PFSK-1 (cell line): ENCODE data around the gene TMEFF1.

ENCODE experiments used
- FOXP2 ChIP-seq: optimal IDR thresholded peaks from 2 replicates; pipeline ENCODE3; 2011; ENCODE audit warnings: borderline replicate concordance, control low read depth, inconsistent platforms; ENCODE audit not compliant: insufficient read depth; ENCODE audit errors: extremely low read length, extremely low read depth
- POLR2AphosphoS5 ChIP-seq: IDR thresholded peaks from 2 replicates; pipeline ENCODE4 v1.6.1; 2012; ENCODE audit warnings: low read depth, mild to moderate bottlenecking, control low read depth, low read length, moderate library complexity
- REST ChIP-seq, 2 experiments: IDR thresholded peaks; 2 replicates each; pipeline versions ENCODE4 v1.6.1 to v1.8.0; 2011 to 2012; ENCODE audit warnings: low read depth in 2 of 2, low read length in 2 of 2, control low read depth in 1 of 2, inconsistent platforms in 1 of 2, mild to moderate bottlenecking in 1 of 2, moderate library complexity in 1 of 2; ENCODE audit not compliant: insufficient read depth in 1 of 2
- SIN3A ChIP-seq: IDR thresholded peaks from 2 replicates; pipeline ENCODE4 v1.6.1; 2012; ENCODE audit warnings: mild to moderate bottlenecking, low read length, moderate library complexity, borderline replicate concordance; ENCODE audit not compliant: insufficient read depth
- TAF1 ChIP-seq: IDR thresholded peaks from 2 replicates; pipeline ENCODE4 v1.6.1; 2012; ENCODE audit warnings: low read length, control low read depth, borderline replicate concordance; ENCODE audit not compliant: insufficient read depth

The TMEFF1 gene

DNA sequence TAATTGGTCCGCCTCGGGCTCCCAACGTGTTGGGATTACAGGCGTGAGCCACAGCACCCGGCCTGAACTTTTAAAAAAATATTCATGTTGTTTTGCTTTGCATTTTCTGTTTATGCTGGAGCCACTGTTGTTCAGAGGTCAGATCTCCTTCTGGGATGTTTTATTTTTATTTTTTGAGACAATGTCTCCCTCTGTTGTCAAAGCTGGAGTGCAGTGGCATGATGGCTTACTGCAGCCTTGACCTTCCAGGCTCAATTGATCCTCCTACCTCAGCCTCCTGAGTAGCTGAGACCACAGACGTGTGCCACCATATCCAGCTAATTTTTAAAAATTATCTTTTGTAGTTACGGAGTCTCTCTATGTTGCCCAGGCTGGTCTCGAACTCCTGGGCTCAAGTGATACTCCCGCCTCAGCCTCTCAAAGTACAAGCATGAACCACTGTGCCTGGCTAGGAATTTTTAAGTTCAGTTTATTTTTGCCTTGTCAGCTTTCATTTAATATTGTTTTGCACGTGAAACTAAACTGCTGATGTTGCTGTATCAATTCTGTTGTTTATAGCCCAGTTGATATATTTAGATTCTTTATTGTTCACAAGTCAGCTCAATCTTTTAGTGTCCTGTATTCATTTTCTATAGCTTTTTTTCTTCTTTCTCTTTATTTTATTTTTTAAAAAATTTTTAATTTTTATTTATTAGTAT is 13.7 kb downstream of the TMEFF1 start:
- TF ChIP-seq SIN3A: no peak

DNA sequence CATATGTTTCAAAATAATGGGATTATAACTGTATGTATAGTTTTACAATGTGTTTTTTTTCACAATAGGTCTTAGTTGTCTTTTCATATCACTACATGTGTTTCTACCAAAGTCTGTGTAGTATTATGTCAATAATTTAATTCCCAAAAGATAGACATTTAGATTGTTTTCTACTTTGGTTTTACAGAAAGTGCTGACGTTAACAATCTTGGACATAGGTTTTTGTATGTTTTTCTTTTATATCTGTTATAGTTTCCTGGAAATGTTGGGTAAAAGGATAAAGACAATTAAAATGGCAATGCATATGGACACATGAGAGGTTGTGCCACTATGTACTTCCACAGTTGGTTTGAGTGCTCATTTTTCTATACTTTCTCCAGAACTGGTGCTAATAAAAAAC is 15.2 kb downstream of the TMEFF1 start:
- TF ChIP-seq POLR2AphosphoS5: no peak
- no peak for TF ChIP-seq TAF1
- TF ChIP-seq REST (IDR thresholded peaks at IDR 0.05; ENCODE audit: insufficient read depth in 1 of 2, low read depth in 2 of 2, low read length in 2 of 2): no peak
- no peak for TF ChIP-seq SIN3A
- no peak for TF ChIP-seq FOXP2

- TF ChIP-seq TAF1: no peak
These were observed 16.9 kb downstream of the TMEFF1 start for GRCh38 chr9:100489836-100490235.

DNA sequence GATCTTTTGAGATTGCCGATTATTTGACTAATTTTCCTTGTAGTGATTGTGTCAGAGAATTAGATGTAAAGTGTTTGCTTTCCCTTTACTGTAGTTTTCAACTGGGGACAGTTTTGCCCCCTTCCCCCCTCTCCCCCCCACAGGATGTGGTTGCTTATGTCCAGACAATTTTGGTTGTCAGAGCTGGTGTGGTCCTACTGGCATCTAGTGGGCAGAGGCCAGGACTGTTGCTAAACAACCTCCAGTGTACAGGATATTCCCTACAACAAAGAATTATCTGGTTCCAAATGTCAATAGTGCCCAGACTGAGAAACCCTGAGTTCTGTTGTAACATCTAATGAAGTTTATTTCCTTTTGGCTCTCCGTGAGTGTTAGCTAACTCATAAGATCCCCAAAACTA is 20.0 kb downstream of the TMEFF1 start:
- TF ChIP-seq FOXP2: no peak
- no peak for TF ChIP-seq REST (IDR thresholded peaks at IDR 0.05; ENCODE audit: insufficient read depth in 1 of 2, low read depth in 2 of 2, low read length in 2 of 2)
- no peak for TF ChIP-seq TAF1
- TF ChIP-seq SIN3A: no peak
- TF ChIP-seq POLR2AphosphoS5: no peak

DNA sequence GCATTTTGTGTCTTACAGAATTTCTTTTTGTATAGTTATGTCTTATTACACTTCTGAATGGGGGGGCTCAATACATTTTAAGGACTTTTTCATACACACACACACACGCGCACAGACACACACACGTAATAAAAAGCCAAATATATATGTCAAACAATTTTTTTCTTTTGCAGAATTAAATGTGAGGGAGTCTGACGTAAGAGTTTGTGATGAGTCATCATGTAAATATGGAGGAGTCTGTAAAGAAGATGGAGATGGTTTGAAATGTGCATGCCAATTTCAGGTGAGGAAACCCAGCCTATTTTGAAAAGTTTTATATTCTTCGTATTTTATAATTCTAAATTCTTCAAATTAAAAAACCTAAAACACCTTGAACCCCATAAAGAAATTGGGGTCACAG is 25.6 kb downstream of the TMEFF1 start:
- TF ChIP-seq FOXP2 (no peak), POLR2AphosphoS5 (no peak), SIN3A (no peak), REST (IDR thresholded peaks at IDR 0.05; ENCODE audit: insufficient read depth in 1 of 2, low read depth in 2 of 2, low read length in 2 of 2) (no peak), TAF1 (no peak)

- no peak for TF ChIP-seq REST (IDR thresholded peaks at IDR 0.05; ENCODE audit: insufficient read depth in 1 of 2, low read depth in 2 of 2, low read length in 2 of 2)
These were observed 26.5 kb downstream of the TMEFF1 start for GRCh38 chr9:100499460-100499859.
